HG03342 (cell line): ENCODE results near the gene FRMPD4.

Source experiments
- ATAC-seq: cut with Tn5 transposase; IDR thresholded peaks from one replicate; pipeline ENCODE4 v1.9.1; 2021; ENCODE audit warnings: mild to moderate bottlenecking, moderate library complexity; ENCODE audit not compliant: unreplicated experiment

The FRMPD4 gene

GRCh38 chrX:12360383-12360782 lies 222.1 kb downstream of the FRMPD4 start:
- no peak for ATAC-seq

DNA sequence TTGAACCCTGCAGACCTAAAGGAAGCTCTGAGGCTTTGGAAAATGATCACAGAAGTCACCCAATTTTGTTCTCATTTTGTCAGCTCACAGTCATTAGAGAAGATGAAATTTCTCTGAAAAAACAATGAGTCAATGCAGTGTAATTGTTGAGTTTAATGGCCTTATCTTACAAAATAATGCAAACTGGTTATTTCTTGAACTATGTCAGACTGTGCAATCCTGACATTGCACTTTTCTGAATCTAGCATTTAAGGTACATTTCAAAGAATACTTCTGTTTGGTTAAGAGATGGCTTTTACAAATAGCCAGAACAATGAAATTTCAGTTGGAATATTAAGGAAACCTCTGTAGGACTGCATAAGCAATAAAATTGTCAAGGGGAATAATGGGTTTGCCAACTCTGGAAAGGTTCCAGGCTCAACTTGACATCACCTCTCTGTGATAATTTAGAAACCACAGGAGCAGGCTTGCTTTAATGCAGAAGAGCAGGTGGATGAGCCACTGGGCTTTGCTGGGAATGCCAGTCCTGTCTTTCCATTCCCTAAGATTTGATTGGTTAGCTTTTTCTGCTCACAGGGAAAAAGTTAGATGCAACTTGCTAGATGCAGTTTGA lies 222.8 kb downstream of the FRMPD4 start:
- ATAC-seq: no peak

GRCh38 chrX:12363216-12363615 lies 224.9 kb downstream of the FRMPD4 start:
- ATAC-seq: no peak

DNA sequence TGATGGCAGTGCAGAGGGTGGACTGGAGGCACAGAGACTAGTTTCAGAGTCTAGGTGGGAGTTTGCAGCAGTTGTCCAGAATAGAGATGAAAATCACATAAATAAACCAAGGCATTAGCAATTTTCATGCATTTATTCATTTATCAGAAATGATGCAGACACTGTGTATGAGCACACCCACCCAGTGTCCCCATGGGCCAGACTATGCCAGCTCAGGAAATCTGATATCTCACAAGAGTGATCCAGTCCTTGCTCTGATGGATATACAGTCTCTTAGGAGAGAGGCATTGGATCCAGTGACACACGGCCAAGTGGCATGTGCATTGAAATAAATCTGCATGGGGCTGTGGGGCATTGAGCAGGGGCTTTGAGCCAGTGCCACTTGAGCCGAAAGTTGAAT lies 228.2 kb downstream of the FRMPD4 start:
- ATAC-seq: no peak

DNA sequence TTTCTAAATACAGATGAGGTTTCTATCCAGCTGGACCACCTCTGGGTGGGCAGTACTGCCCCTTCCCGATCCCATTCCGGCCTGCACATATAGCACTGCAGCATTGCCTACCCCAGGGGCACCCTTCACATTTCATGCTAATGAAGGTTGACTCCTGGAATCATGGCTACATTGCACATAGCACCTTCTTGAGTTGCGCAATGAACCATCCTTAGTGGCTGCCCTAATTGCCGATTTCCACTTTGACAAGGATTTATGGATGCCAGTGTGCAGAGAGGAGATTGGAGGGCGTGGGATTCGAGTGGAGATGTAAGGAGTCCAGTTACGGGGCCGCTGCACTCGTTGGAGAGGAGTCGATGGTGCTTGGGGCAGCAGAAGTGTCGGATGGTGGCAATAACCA lies 229.0 kb downstream of the FRMPD4 start:
- ATAC-seq: no peak

- ATAC-seq: no peak
Observed at GRCh38 chrX:12370497-12370986, 232.3 kb downstream of the FRMPD4 start.

DNA sequence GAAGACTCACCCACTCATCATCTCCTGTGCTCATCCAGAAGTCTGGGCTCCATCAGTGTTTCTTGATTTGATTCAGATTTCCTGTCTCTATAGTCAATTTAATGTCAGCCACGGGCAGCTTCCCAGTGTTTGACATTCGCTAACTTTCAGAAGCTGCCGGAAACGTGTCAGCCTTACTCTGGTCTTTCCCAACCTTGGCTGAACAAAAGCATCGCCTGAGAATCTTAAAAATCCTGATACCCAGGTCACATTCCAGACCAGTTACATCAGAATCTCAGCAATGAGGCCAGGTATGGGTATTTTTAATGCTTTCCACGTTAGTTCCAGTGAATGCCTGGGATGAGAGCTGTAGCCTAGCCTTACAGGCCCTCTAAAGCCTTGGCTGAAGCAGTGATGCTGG lies 233.8 kb downstream of the FRMPD4 start:
- ATAC-seq: no peak

DNA sequence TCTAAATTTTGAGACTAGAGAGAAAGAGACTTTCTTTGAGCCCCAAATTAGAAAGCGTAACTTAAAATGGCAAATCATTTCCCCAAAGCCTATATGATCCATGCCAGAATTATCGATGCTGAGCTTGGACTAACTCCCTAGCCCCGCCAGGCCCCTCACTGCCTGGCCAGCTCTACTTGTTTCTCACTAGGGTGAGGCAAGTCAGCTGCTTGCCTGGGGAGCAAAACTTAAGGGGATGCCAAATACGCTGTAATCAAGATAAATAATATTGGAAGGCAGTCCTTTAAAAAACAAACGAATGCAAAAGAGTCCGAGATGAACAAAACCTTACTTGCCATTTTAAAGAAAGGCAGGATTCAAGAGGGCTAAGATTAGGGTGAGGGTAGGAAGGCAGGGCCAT lies 236.0 kb downstream of the FRMPD4 start:
- no peak for ATAC-seq

DNA sequence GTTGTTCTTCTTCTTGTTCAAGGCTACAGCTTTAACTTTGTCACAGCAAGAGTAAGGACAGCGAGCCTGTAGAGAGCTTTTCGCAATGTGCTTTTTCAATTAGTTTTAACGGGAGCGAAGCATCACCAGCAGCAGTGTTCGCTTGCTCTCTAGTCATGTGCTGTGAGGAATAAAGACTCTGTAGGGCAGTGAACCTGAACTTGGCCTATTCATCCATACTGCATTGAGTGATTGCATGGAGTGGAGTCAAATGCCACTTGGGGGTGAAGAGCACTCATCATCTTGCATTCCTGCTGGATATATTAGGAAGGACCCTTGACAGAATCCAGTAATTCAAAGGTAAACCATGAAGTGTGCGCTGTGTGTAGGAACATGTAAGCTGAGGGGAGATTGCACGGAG lies 240.0 kb downstream of the FRMPD4 start:
- no peak for ATAC-seq

GRCh38 chrX:12378706-12379105 lies 240.4 kb downstream of the FRMPD4 start:
- no peak for ATAC-seq

- no peak for ATAC-seq
Observed at GRCh38 chrX:12379671-12380070, 241.4 kb downstream of the FRMPD4 start.

- ATAC-seq: no peak
Observed at GRCh38 chrX:12383196-12383595, 244.9 kb downstream of the FRMPD4 start.

- ATAC-seq: no peak
Observed at GRCh38 chrX:12390301-12390700, 252.0 kb downstream of the FRMPD4 start.

GRCh38 chrX:12396584-12396983 lies 258.3 kb downstream of the FRMPD4 start:
- ATAC-seq: no peak

GRCh38 chrX:12400218-12400617 lies 261.9 kb downstream of the FRMPD4 start:
- ATAC-seq: no peak

GRCh38 chrX:12401252-12401651 lies 263.0 kb downstream of the FRMPD4 start:
- ATAC-seq: no peak

DNA sequence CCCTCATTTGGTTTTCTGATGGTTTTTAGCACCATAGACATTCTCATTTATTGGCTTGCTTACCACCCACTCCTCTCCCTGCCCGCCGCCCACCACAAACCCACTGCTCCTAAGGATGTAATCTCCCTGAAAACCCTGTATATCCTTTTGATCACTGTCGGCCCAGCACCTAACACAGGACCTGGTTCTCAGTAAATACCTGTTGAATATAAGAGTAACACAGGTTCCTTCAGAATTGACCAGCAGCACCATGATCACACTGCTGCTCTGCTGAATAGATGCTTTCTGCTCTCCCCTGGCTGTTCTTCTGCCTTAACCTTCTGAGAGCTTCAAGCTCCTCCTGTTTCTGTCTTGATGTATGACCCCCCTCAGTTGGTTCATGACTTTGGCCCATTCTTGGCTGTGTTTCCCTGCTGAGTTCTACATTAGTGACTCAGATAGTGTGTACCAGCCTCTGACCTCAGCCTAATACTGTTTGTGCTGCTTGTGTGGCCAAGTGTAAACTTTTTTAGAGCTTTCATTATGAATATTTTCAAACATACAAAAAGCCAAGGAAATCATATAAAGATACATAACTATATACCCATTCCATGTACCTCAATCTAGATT lies 265.3 kb downstream of the FRMPD4 start:
- no peak for ATAC-seq

- ATAC-seq: no peak
Observed at GRCh38 chrX:12405306-12405705, 267.0 kb downstream of the FRMPD4 start.

DNA sequence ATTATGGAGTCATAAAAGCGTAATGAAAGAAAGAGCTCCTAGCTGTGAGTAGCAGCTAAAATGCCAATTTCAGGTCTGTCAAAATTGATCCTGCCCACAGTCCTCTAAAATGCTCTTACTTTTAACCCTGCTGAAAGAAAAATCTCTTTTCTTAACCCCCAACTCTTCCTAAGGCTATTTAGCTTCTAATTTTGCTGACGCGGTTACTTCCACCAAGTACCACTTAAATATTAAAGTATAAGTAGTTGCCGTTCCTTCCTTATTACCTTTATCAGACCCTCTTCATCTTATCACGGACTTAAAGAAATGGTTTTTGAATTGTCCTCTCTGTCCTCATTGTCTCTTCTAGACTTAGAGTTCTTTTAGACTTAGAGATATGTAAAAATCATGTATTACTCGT lies 272.2 kb downstream of the FRMPD4 start:
- no peak for ATAC-seq

DNA sequence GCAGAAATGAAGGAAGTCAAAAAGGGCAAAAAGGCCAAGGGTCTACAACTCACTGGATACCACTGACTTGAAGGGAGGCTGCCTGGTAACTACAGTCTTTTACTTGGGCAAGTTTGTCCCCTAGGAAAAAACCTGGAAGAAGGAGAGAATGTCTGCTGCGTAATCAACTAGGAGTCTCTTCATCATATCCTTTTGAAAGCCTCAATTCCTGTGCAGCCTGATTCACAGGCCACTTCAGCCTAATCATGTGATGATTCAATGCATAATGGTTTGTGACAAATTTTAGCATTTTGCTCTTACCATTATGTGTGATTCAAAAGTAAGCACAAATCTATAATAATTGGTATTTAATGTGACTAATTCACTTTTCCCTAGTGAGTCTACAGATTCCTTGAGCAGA lies 273.6 kb downstream of the FRMPD4 start:
- no peak for ATAC-seq

DNA sequence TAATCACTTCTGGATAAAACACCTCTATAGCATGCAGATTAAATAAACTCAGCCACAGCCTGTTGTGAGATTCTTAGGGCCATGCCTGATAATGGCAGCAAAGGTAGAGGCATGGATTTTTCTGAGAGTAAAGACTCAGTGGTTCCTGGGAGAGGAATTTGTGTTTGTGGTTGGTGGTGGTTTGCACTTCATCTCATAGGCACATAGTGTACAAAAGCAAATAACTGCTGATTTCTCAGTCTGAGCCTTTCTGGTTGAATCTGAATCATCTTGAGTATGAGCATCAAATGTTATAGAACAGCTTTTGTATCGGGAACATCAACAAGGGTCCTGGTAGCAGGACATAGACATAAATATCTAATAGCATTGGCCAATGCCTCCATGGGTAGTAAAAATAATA lies 274.3 kb downstream of the FRMPD4 start:
- no peak for ATAC-seq

GRCh38 chrX:12419591-12419990 lies 281.3 kb downstream of the FRMPD4 start:
- no peak for ATAC-seq

DNA sequence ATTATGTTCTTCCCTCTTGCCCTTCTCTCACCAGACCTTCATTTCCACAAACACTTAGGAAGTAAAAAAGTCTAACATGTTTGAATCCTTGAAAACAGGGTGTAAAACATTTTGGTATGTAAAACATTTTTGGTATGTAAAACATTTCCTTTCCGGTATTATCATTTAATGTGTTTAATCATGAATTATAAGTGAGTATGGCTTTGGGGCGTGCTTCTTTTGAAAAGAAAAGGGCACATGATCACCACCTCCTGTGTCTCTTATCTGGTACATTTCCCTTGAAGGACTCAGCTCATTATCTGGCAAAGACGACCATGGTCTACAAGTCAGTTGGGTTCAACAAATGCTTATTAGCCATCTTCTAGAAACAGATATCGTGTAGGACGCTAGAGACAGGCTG lies 283.6 kb downstream of the FRMPD4 start:
- ATAC-seq: no peak
